ENCODE measurements around the gene TSC22D4. TPM values are rescaled to one million over a fixed set of nuclear protein-coding genes. Genes with fewer than 3 reads are reported as not detected.

Gene TSC22D4
- total and polyA plus RNA-seq, 4 donors = 5.5 to 21.2 (median 11.4) TPM

- peaks cover 2 to 9% (median 8%) of the 10 kb centered on the region in 4 donors for H3K36me3 ChIP-seq (ENCODE audit: control insufficient read depth in 4 of 4, insufficient read depth in 3 of 4, low read depth in 1 of 4, low read length in 3 of 4)
- peak overlapping the region in 1 of 2 donors; percentile 8 for H3K27ac ChIP-seq (ENCODE audit: low read depth in 1 of 2, low read length in 2 of 2)
- H3K9ac ChIP-seq (ENCODE audit: low read depth in 1 of 2, low read length in 2 of 2) = no peak overlapping the region
- WGBS = 76% methylated on average over 14 of the region's 14 CpGs
- DNase-seq (ENCODE audit: low spot score) = no peak
- H3K9me3 ChIP-seq (ENCODE audit: control insufficient read depth in 4 of 4, low read length in 3 of 4) = no peaks in the 10 kb centered on the region
- H3K4me3 ChIP-seq (ENCODE audit: low read depth in 1 of 3, low read length in 3 of 3) = no peak overlapping the region
- H3K4me1 ChIP-seq (ENCODE audit: control insufficient read depth in 4 of 4, insufficient read depth in 4 of 4, low read length in 3 of 4) = peaks cover 2 to 17% (median 13%) of the 10 kb centered on the region in 4 donors
- TF ChIP-seq NR2F2 (IDR thresholded peaks at IDR 0.05) (no peak), SP1 (IDR thresholded peaks at IDR 0.05) (no peak), CTCF (IDR thresholded peaks at IDR 0.05; ENCODE audit: low read depth, low read length, missing input control) (no peak), HNF4G (IDR thresholded peaks at IDR 0.05) (no peak), JUND (IDR thresholded peaks at IDR 0.05) (no peak), EGR1 (IDR thresholded peaks at IDR 0.05; ENCODE audit: low read depth in 2 of 2) (no peak), ZBTB33 (IDR thresholded peaks at IDR 0.05) (no peak), TAF1 (conservative IDR thresholded peaks at IDR 0.05) (no peak), RXRA (IDR thresholded peaks at IDR 0.05) (no peak), HNF4A (conservative IDR thresholded peaks at IDR 0.05) (no peak), FOXA2 (IDR thresholded peaks at IDR 0.05) (no peak), REST (IDR thresholded peaks at IDR 0.05) (no peak), FOXA1 (IDR thresholded peaks at IDR 0.05) (no peak), MAX (IDR thresholded peaks at IDR 0.05) (no peak), ATF3 (IDR thresholded peaks at IDR 0.05) (no peak), YY1 (IDR thresholded peaks at IDR 0.05) (no peak), RAD21 (IDR thresholded peaks at IDR 0.05) (no peak), GABPA (IDR thresholded peaks at IDR 0.05 in 1 of 2, conservative IDR thresholded peaks at IDR 0.05 in 1 of 2) (no peak)
- no peaks in the 10 kb centered on the region for H3K27me3 ChIP-seq (ENCODE audit: control insufficient read depth in 4 of 4, insufficient read depth in 4 of 4, low read length in 3 of 4)
Measured at GRCh38 chr7:100472854-100473499, 6.0 kb downstream of the TSC22D4 start.

All from liver (tissue), 9 donors.